ENCODE results near the gene TRIM66.
"Not testable (repeated sequence)": the region's sequence is repeated elsewhere in the genome, so short reads cannot be mapped to it uniquely, and the experiment has no call there.

TRIM66 gene

GRCh38 chr11:8691601-8692000, 9.1 kb upstream of the TRIM66 start:
- no peak for DNase-seq (ENCODE audit: low read depth in 2 of 2)

GRCh38 chr11:8690374-8691342, 8.2 kb upstream of the TRIM66 start:
- DNase-seq (ENCODE audit: low read depth in 2 of 2) = no peak

GRCh38 chr11:8689726-8690255, 7.3 kb upstream of the TRIM66 start:
- no peak for DNase-seq (ENCODE audit: low read depth in 2 of 2)

GRCh38 chr11:8688414-8689362, 6.2 kb upstream of the TRIM66 start:
- peak; percentile 76 to 79 for DNase-seq (ENCODE audit: low read depth in 2 of 2)

- DNase-seq (ENCODE audit: low read depth in 2 of 2) = no peak
Measured at GRCh38 chr11:8686325-8686724, 3.9 kb upstream of the TRIM66 start.

GRCh38 chr11:8685820-8686219, 3.4 kb upstream of the TRIM66 start:
- DNase-seq (ENCODE audit: low read depth in 2 of 2) = no peak

GRCh38 chr11:8685306-8685705, 2.8 kb upstream of the TRIM66 start:
- no peak for DNase-seq (ENCODE audit: low read depth in 2 of 2)

GRCh38 chr11:8684600-8685290, 2.3 kb upstream of the TRIM66 start:
- no peak for DNase-seq (ENCODE audit: low read depth in 2 of 2)

GRCh38 chr11:8683115-8683807, 796 bp upstream of the TRIM66 start:
- no peak for DNase-seq (ENCODE audit: low read depth in 2 of 2)

GRCh38 chr11:8681837-8682302, 595 bp downstream of the TRIM66 start:
- no peak for DNase-seq (ENCODE audit: low read depth in 2 of 2)

GRCh38 chr11:8679006-8679405, 3.5 kb downstream of the TRIM66 start:
- no peak for DNase-seq (ENCODE audit: low read depth in 2 of 2)

- DNase-seq (ENCODE audit: low read depth in 2 of 2) = no peak
Measured at GRCh38 chr11:8676458-8676857, 6.0 kb downstream of the TRIM66 start.

- no peak for DNase-seq (ENCODE audit: low read depth in 2 of 2)
Measured at GRCh38 chr11:8674859-8675258, 7.6 kb downstream of the TRIM66 start.

- DNase-seq (ENCODE audit: low read depth in 2 of 2) = no peak
Measured at GRCh38 chr11:8672346-8672745, 10.1 kb downstream of the TRIM66 start.

- DNase-seq (ENCODE audit: low read depth in 2 of 2) = no peak
Measured at GRCh38 chr11:8671651-8672062, 10.8 kb downstream of the TRIM66 start.

- DNase-seq (ENCODE audit: low read depth in 2 of 2) = no peak
Measured at GRCh38 chr11:8671193-8671612, 11.3 kb downstream of the TRIM66 start.

- not testable (repeated sequence) for DNase-seq (ENCODE audit: low read depth in 2 of 2)
Measured at GRCh38 chr11:8670081-8670480, 12.4 kb downstream of the TRIM66 start.

GRCh38 chr11:8665222-8665621, 17.2 kb downstream of the TRIM66 start:
- no peak for DNase-seq (ENCODE audit: low read depth in 2 of 2)

GRCh38 chr11:8661001-8661795, 21.3 kb downstream of the TRIM66 start:
- DNase-seq (ENCODE audit: low read depth in 2 of 2) = no peak

Measured in activated CD4-positive, alpha-beta T cell treated with anti-CD3 and anti-CD28 coated beads for 24 hours (primary cell).